Activated T-cell treated with anti-CD3 and anti-CD28 coated beads, Interleukin-2, amount 50 U/mL, for 48 hours (primary cell): Measurements from ENCODE around the gene UBE2I.

Experiments used
- DNase-seq, 2 experiments: peaks; one replicate each; pipeline ENCODE4 v3.0.0-alpha.2; 2020

UBE2I gene

DNA sequence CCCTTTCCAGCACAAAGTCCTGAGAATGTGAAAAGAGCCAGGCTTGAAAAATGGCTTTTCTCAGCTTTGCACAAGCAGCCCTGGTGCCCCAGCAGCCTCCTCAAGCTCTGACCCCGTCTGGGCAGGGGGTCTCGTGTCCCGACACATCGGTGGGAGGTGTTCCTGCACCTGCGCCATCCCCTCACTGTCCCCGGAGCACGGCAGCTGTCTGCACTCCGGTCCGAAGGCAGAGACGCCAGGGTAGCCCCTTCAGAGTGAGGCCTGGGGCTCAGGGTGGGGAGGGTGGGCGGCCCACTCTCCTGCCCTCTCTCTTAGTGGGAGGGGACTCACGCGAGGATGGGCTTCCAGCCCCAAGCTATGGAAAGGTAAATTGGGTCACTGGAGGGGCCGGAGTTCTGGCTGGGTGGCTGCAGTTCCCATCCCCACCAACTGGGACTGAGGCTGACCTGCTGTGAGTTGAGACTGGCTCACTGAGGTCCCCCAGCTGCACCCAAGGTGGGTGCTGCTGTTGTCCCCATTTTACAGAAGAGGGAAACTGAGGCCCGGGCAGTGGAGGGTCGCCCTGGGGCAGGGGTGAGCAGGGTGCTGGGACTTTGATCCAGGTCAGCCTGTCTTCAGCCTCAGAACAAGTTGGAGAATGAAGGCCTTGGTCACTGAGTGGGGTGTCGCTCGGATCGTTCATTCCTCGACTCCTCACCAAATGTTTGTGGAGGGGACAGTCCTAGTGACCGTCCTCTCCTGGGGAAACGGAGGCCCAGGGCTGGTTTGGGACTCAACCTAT, 21.7 kb downstream of the UBE2I start:
- no peak for DNase-seq

DNA sequence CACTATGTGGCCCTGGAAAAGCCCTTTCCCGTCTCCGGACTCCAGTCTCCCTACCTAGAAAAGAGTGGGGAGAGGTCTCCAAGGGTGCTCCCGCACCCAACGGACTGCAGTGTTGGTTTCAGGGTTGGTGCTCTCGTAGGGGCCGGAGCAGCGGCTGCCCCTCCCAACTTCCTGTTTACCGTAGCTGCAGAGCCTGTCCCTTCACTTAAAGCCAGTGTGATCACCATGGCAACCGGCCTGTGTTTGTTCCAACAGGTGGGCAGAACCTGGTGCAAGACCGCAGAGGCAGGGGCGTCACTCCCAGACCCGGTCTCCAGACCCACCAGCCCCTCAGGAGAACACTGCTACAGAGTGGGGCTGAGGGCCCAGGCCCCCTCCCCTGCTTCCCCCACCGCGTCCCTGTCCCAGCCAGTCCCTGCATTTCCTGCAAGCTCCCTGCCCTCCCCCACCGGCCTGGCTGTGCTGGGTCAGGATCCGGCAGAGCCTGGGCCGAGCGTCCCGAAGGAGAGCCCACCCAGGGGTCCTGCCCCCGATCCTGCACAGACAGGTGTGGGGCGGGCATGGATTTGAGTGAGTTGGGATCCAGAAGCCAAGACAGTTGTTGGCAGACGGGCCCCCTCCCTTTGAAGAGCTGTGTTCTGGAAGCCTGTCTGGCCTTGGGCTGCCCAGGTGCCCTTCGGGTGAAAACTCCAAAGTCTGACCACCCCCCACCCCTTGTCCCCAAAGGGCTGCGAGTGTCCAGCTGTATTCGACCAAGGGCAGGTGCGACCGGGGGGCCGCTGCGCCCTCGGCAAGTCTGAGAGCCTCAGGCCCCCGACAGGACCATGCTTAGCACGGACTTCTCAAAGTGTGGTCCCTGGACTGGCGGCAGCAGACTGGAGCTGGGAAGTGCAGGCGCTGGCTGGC, 22.5 kb downstream of the UBE2I start:
- DNase-seq = no peak

DNA sequence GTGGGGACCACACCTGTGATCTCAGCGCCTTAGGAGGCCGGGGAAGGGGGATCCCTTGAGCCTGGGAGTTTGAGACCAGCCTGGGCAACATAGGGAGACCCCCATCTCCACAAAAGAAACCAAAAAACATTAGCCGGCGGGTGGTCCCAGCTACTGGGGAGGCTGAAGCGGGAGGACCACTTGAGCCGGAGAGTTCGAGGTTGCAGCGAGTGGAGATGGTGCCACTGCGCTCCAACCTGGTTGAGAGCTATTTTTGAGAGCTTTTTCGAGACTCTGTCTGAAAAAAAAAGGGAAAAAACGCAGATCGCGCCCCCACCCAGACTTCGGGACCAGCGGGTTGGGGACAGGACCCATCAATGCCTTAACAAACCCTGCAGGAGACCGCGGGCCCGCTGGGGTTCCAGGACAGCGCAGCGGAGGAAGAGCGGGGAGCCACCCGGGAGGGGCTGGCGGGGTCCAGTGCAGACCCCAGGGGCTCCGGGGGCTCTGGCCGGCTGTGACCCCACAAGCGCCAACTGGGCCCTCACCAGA, 23.2 kb downstream of the UBE2I start:
- no peak for DNase-seq

DNA sequence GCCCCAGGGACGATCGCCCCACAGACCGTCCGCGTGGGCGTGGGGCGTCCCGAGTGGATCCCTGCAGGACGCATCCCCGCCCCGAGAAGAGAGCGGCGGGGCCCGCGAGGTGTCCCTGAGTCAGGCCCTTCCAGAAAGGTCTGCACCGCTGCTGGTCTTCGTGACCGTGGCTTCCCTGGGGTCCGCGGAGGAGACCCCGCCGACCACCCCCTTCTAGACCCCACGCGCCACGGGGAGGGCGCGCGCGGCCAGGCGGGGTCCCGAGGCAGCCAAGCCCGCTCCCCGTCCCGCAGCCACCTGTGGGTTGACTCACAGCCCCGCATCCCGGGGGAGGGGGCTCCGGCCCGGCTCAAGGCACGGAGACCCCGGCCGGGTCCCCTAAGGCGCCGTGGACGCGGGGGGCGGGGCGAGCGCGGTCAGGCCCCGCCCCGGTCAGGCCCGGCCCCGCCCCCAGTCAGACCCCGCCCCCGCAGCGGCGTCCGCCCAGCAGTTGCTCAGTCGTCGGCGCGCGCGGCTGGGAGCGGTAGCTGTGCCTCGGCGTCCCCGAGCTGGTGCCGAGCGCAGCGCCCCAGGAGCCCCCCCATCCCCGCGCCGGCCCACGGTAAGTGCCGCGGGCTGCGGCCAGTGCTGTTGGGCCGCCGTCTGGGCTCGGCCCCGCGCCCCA, 23.8 kb downstream of the UBE2I start, which contains the start of gene BAIAP3:
Gene BAIAP3, plus strand, starts transcription at position 497 of the 664 bp plus-strand sequence. CDS start 4,905 bp downstream, outside the sequence.
- DNase-seq = peak in 1 of 2 experiments; percentile 64

- DNase-seq = no peak
Measured at GRCh38 chr16:1333854-1334700, 24.6 kb downstream of the UBE2I start.

DNA sequence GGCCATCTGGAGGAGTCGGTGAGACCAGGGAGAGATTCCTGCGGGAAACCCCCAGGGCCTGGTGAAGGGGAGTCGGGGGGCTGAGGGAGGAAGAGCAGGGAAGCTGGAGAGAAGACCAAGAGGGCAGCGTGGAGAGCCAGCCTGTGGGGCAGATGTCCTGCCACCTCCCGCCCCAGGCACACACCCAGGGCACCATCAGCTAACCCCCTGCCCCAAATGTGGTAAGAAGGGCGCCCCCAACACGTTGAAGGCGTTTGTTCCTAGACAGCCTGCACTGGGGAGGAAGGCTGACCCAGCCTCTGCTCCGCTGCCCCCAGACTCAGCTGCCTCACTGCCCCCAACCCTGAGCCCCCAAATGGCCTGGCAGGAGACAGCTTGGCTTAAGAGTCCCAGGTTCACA, 25.3 kb downstream of the UBE2I start:
- DNase-seq = no peak

- DNase-seq = no peak
Measured at GRCh38 chr16:1335211-1335971, 26.0 kb downstream of the UBE2I start.

DNA sequence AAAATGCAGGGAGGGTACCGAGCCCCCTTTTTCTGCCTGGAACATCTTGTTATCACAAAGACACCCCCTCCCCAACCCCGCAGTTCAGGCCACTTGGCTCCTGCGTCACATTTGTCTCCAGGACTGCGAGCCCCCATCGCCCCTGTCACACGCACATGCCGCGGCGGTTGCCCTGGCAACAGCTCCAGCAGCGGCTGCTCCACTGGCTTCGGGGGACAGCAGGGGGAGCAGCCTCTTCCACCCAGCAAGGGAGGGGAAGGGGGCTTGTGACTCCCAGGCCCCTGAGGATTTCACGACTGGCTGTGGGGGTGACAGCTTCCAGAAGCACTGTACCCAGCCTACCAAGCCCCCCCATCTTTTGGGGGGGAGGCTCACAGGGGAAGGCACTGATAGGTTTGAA, 26.6 kb downstream of the UBE2I start:
- no peak for DNase-seq

GRCh38 chr16:1336619-1337018, 27.2 kb downstream of the UBE2I start:
- DNase-seq = no peak

- no peak for DNase-seq
Measured at GRCh38 chr16:1337486-1337885, 28.1 kb downstream of the UBE2I start.

DNA sequence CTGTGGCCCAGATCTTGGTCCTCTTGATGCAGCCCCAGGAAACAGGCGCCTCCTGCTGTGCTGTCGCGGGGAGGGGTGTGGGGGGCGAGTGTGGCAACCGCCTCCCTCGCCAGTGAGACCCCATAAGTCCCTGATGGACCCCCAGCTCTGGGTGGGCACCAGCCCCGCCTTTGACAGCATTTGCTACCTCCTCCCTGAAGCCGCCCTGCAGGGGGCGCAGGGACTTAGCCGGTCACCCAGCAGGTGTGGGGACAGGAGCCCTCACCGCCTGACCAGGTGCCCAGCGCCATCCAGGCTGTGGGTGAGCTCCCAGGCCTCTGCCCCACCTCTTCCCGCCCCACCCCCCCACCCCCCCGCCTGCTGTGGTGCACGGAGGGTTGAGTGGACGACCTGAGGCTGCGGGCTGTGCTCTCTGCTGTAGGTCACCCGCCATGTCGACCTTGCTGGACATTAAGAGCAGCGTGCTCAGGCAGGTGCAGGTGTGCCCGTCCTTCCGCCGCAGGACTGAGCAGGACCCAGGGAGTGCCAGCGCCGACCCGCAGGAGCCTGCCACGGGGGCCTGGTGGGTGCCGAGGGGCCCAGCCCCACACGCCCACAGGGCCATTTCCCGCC, 28.8 kb downstream of the UBE2I start:
- DNase-seq = no peak

DNA sequence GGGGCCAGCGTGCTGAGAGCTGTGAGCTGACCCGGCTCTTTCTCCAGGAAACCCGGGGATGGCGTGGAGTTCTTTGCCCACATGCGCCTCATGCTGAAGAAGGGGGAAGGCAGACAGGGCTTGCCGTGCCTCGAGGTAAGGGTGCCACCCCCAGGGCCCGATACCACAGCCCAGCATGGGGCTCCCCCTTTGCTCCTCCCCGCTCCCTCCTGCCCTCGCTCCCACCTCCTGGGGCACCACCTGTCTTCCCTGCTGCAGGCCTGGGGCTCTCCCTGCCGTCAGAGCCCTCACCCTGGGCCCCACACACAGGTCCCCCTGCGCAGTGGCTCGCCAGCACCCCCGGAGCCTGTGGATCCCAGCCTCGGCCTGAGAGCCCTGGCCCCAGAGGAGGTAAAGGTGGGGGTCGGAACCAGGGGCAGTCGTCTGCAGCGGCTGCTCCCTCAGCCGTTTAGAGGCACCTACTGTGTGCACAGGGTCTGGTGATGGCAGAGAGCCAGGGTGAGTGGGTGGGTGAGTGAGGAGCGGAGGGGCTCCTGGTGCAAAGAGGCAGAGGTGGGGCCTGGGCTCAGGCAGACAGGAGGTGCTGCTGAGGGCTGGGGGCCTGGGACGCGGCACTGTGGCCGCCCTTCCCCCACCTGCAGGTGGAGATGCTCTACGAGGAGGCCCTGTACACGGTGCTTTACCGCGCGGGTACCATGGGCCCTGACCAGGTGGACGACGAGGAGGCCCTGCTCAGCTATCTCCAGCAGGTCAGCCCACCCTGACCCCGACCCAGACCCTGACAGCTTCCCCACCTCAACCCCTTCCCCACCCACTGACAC, 29.6 kb downstream of the UBE2I start:
- no peak for DNase-seq

DNA sequence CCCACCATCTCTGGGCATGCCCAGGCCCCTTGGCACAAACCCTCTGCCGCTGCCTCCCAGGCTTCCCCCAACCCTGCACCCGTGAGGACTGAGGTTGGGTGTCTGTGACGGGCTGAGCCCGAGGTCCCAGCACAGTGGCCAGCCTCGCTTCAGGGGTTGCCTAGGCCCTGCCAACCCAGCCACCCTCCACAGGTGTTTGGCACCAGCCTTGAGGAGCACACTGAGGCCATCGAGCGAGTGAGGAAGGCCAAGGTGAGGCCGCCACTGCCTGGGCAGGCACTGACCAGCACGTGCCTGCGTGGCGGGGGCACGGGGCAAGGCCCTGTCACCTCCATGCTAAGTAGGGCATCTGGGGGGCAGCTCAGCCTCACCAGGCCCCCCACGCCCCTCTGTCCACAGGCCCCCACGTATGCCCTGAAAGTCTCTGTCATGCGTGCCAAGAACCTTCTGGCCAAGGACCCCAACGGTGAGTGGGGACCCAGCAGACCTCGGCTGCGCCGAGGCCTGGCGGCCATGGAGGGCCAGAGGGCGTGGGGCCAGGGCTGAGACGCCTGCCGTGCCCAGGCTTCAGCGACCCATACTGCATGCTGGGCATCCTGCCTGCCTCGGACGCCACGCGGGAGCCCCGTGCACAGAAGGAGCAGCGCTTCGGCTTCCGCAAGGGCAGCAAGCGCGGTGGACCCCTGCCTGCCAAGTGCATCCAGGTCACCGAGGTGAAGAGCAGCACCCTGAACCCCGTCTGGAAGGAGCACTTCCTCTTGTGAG, 31.5 kb downstream of the UBE2I start:
- DNase-seq = no peak

GRCh38 chr16:1341495-1342420, 32.3 kb downstream of the UBE2I start:
- DNase-seq = no peak

DNA sequence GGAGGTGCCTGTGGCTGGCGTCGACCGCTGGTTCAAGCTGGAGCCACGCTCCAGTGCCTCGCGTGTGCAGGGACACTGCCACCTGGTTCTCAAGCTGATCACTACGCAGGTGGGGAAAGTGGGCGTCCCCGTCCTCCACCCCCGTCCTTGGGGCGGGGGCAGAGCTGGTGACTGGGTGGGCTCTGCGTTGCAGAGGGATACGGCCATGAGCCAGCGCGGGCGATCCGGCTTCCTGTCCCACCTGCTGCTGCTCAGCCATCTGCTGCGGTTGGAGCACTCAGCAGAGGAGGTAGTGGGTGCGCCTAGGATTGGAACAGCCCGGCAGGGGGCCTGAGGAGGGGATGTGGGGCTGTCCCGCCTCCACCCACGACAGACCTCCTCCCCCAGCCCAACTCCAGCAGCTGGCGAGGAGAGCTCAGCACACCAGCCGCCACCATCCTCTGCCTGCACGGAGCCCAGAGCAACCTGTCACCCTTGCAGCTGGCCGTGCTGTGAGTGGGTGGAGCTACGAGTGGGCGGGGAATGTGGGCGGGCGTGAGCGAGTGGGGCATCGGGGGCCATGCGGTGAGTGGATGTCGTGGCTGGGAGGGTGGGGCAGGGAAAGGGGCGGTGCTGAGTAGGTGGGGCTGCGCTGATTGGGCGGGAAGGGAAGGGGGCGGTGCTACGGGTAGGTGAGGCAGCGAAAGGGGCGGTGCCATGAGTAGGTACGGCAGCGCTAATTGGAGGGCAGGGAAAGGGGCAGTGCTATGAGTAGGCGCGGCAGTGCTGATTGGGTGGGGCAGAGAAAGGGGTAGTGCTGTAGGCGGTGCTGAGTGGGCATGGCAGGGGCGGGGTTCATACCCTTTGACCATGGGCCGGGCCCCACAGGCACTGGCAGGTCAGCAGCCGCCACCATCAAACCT, 33.3 kb downstream of the UBE2I start:
- DNase-seq = peak; percentile 94

- no peak for DNase-seq
Measured at GRCh38 chr16:1343428-1344242, 34.2 kb downstream of the UBE2I start.
